NCI-H1694 treated with DMSO at 0.1 percent for 48 hours (cell line): ENCODE measurements around the gene SLAMF6.
"Not testable (repeated sequence)": the region's sequence is repeated elsewhere in the genome, so short reads cannot be mapped to it uniquely, and the experiment has no call there.

Source experiments
- DNase-seq: peaks from one replicate; lab custom pipeline; 2025; lab: John Stamatoyannopoulos, UW

The SLAMF6 gene

GRCh38 chr1:160504651-160505050 lies 18.4 kb downstream of the SLAMF6 start:
- no peak for DNase-seq

- DNase-seq, result no peak
Measured at GRCh38 chr1:160503087-160503486, 20.0 kb downstream of the SLAMF6 start.

- no peak for DNase-seq
Measured at GRCh38 chr1:160500321-160500990, 22.6 kb downstream of the SLAMF6 start.

GRCh38 chr1:160499631-160500030 lies 23.4 kb downstream of the SLAMF6 start:
- DNase-seq, result no peak

GRCh38 chr1:160498301-160499065 lies 24.6 kb downstream of the SLAMF6 start:
- DNase-seq, result not testable (repeated sequence)

- no peak for DNase-seq
Measured at GRCh38 chr1:160496334-160496733, 26.7 kb downstream of the SLAMF6 start.

GRCh38 chr1:160494620-160495019 lies 28.4 kb downstream of the SLAMF6 start:
- DNase-seq, result peak; percentile 97

GRCh38 chr1:160492617-160493016 lies 30.4 kb downstream of the SLAMF6 start:
- no peak for DNase-seq

- no peak for DNase-seq
Measured at GRCh38 chr1:160491981-160492380, 31.1 kb downstream of the SLAMF6 start.

GRCh38 chr1:160491017-160491416 lies 32.0 kb downstream of the SLAMF6 start:
- no peak for DNase-seq

GRCh38 chr1:160489513-160490261 lies 33.4 kb downstream of the SLAMF6 start:
- DNase-seq, result no peak

- no peak for DNase-seq
Measured at GRCh38 chr1:160488347-160489058, 34.6 kb downstream of the SLAMF6 start.

- DNase-seq, result no peak
Measured at GRCh38 chr1:160486453-160486852, 36.6 kb downstream of the SLAMF6 start.

- DNase-seq, result no peak
Measured at GRCh38 chr1:160483505-160484185, 39.4 kb downstream of the SLAMF6 start.

GRCh38 chr1:160481979-160482596 lies 41.0 kb downstream of the SLAMF6 start:
- no peak for DNase-seq

GRCh38 chr1:160480781-160481180 lies 42.3 kb downstream of the SLAMF6 start:
- DNase-seq, result not testable (repeated sequence)

GRCh38 chr1:160479091-160479490 lies 44.0 kb downstream of the SLAMF6 start:
- DNase-seq, result not testable (repeated sequence)

- DNase-seq, result no peak
Measured at GRCh38 chr1:160474392-160475242, 48.4 kb downstream of the SLAMF6 start.

- DNase-seq, result no peak
Measured at GRCh38 chr1:160472112-160472511, 50.9 kb downstream of the SLAMF6 start.

- no peak for DNase-seq
Measured at GRCh38 chr1:160471253-160471652, 51.8 kb downstream of the SLAMF6 start.
